ENCODE data around the gene DDIT4. TPM values are rescaled to one million over a fixed set of nuclear protein-coding genes. Genes with fewer than 3 reads are reported as not detected.

The DDIT4 gene
- polyA plus RNA-seq, 3 donors: 26.1 to 611 (median 45.8) TPM

GRCh38 chr10:72259491-72260238 is 14.1 kb upstream of the DDIT4 start:
- no CpG with 5 or more reads among the region's 5 CpGs for WGBS (ENCODE audit: insufficient coverage)
- no peak overlapping the region for H3K9ac ChIP-seq (ENCODE audit: insufficient read depth, low read length, poor library complexity, severe bottlenecking)
- peak in 1 of 3 donors; percentile 48 for DNase-seq
- H3K4me3 Mint-ChIP-seq: peak overlapping the region in 1 of 2 donors; percentile 20
- H3K79me2 ChIP-seq (ENCODE audit: insufficient read depth, low read length): no peaks in the 10 kb centered on the region
- peaks cover 2 to 3% (median 2%) of the 10 kb centered on the region in 3 donors for H3K27me3 Mint-ChIP-seq (ENCODE audit: low read depth in 3 of 3)
- peaks cover 52% of the 10 kb centered on the region for H3K4me1 Mint-ChIP-seq
- H3K27ac Mint-ChIP-seq: peak overlapping the region; percentile 74 to 95 (median 89)
- H3K4me2 ChIP-seq (replicated peaks; ENCODE audit: extremely low read depth, low read length, poor library complexity, severe bottlenecking): no peak overlapping the region
- peak overlapping the region; percentile 59 to 86 for H3K27ac ChIP-seq (ENCODE audit: low read depth in 1 of 2, low read length in 2 of 2)
- H3K4me1 ChIP-seq (ENCODE audit: control insufficient read depth in 1 of 2, insufficient read depth in 2 of 2, low read length in 2 of 2): peaks cover 52 to 54% of the 10 kb centered on the region in 2 donors
- no peak overlapping the region for H2AFZ ChIP-seq (ENCODE audit: insufficient read depth, low read depth, low read length, poor library complexity, severe bottlenecking)
- no peaks in the 10 kb centered on the region for H4K20me1 ChIP-seq (ENCODE audit: insufficient read depth, low read length)
- intact Hi-C loops (cut with micrococcal nuclease): loop anchor here (5.0 kb wide), 4 partner anchors 33 to 78 kb away; partner anchors contain the start of genes ANAPC16 (in 1 of the 2) and ASCC1 (in 1 of the 2)
- TF ChIP-seq CTCF (IDR thresholded peaks at IDR 0.05): no peak
- peaks cover 0 to 2% of the 10 kb centered on the region in 2 donors for H3K36me3 Mint-ChIP-seq
- no peaks in the 10 kb centered on the region for H3K27me3 ChIP-seq (ENCODE audit: control insufficient read depth in 2 of 2, insufficient read depth in 2 of 2, low read length in 2 of 2)
- H3K4me3 ChIP-seq (replicated peaks in 1 of 3; ENCODE audit: low read depth in 2 of 3, low read length in 3 of 3): no peak overlapping the region
- no peaks in the 10 kb centered on the region for H3K9me3 Mint-ChIP-seq
- H3K36me3 ChIP-seq (replicated peaks in 1 of 2; ENCODE audit: control insufficient read depth in 1 of 2, insufficient read depth in 2 of 2, low read length in 2 of 2): no peaks in the 10 kb centered on the region
- no peaks in the 10 kb centered on the region for H3K9me3 ChIP-seq (replicated peaks in 1 of 2; ENCODE audit: control insufficient read depth in 1 of 2, insufficient read depth in 1 of 2, low read length in 2 of 2)

GRCh38 chr10:72260239-72260975 is 13.3 kb upstream of the DDIT4 start:
- WGBS (ENCODE audit: insufficient coverage): 4% methylated on average over 5 of the region's 19 CpGs
- no peak for TF ChIP-seq CTCF (IDR thresholded peaks at IDR 0.05)
- Histone ChIP-seq H3K36me3 (replicated peaks in 1 of 2; ENCODE audit: control insufficient read depth in 1 of 2, insufficient read depth in 2 of 2, low read length in 2 of 2) (no peaks in the 10 kb centered on the region), H3K79me2 (ENCODE audit: insufficient read depth, low read length) (no peaks in the 10 kb centered on the region), H3K4me3 (replicated peaks in 1 of 3; ENCODE audit: low read depth in 2 of 3, low read length in 3 of 3) (peak overlapping the region; percentile 63 to 79 (median 64)), H3K27me3 (ENCODE audit: control insufficient read depth in 2 of 2, insufficient read depth in 2 of 2, low read length in 2 of 2) (no peaks in the 10 kb centered on the region), H4K20me1 (ENCODE audit: insufficient read depth, low read length) (no peaks in the 10 kb centered on the region), H2AFZ (ENCODE audit: insufficient read depth, low read depth, low read length, poor library complexity, severe bottlenecking) (peak overlapping the region; percentile 73), H3K4me2 (replicated peaks; ENCODE audit: extremely low read depth, low read length, poor library complexity, severe bottlenecking) (peak overlapping the region; percentile 79), H3K4me1 (ENCODE audit: control insufficient read depth in 1 of 2, insufficient read depth in 2 of 2, low read length in 2 of 2) (peaks cover 45 to 47% of the 10 kb centered on the region in 2 donors), H3K9me3 (replicated peaks in 1 of 2; ENCODE audit: control insufficient read depth in 1 of 2, insufficient read depth in 1 of 2, low read length in 2 of 2) (no peaks in the 10 kb centered on the region), H3K27ac (ENCODE audit: low read depth in 1 of 2, low read length in 2 of 2) (peak overlapping the region; percentile 59 to 86), H3K9ac (ENCODE audit: insufficient read depth, low read length, poor library complexity, severe bottlenecking) (peak overlapping the region; percentile 73)
- peaks cover 0 to 2% of the 10 kb centered on the region in 2 donors for H3K36me3 Mint-ChIP-seq
- H3K9me3 Mint-ChIP-seq: no peaks in the 10 kb centered on the region
- peaks cover 0 to 3% (median 2%) of the 10 kb centered on the region in 3 donors for H3K27me3 Mint-ChIP-seq (ENCODE audit: low read depth in 3 of 3)
- H3K4me1 Mint-ChIP-seq: peaks cover 45% of the 10 kb centered on the region
- peak; percentile 83 to 92 (median 85) for DNase-seq
- intact Hi-C loops (cut with micrococcal nuclease): loop anchor here in 1 of 2 donors (5.0 kb wide), 1 partner anchor 37 kb away; no protein-coding TSS in a partner anchor
- H3K4me3 Mint-ChIP-seq: peak overlapping the region; percentile 85 to 91
- H3K27ac Mint-ChIP-seq: peak overlapping the region; percentile 74 to 95 (median 89)
